ES-I3 (cell line): ENCODE data around the gene MSH4.
"Not testable (repeated sequence)": the region's sequence is repeated elsewhere in the genome, so short reads cannot be mapped to it uniquely, and the experiment has no call there.

Experiments
- H3K36me3 ChIP-seq: 2 replicates; pipeline ENCODE4 v1.6.1; 2013; ENCODE audit warnings: mild to moderate bottlenecking, low read length, control low read depth, moderate library complexity; ENCODE audit not compliant: insufficient read depth
- H3K4me1 ChIP-seq: 2 replicates; pipeline ENCODE4 v1.6.1; 2013; ENCODE audit warnings: mild to moderate bottlenecking, control low read depth, low read length; ENCODE audit not compliant: insufficient read depth
- H3K9ac ChIP-seq: 2 replicates; pipeline ENCODE4 v1.6.1; 2013; ENCODE audit warnings: low read depth, mild to moderate bottlenecking, low read length, moderate library complexity
- H3K9me3 ChIP-seq: 2 replicates; pipeline ENCODE4 v1.6.1; 2013; ENCODE audit warnings: mild to moderate bottlenecking, low read length, moderate library complexity; ENCODE audit not compliant: control insufficient read depth, insufficient read depth

MSH4 gene

GRCh38 chr1:75796376-75797272 lies at the start of gene MSH4:
Gene MSH4, plus strand, starts transcription at chr1:75796882. Its CDS starts 104 bp downstream, at chr1:75796986.
- Histone ChIP-seq H3K9ac (no peak within 1 kb of the TSS), H3K4me1 (no peaks in the 10 kb centered on the region), H3K9me3 (no peaks in the 10 kb centered on the region), H3K36me3 (peaks cover 16% of the 10 kb centered on the region)

DNA sequence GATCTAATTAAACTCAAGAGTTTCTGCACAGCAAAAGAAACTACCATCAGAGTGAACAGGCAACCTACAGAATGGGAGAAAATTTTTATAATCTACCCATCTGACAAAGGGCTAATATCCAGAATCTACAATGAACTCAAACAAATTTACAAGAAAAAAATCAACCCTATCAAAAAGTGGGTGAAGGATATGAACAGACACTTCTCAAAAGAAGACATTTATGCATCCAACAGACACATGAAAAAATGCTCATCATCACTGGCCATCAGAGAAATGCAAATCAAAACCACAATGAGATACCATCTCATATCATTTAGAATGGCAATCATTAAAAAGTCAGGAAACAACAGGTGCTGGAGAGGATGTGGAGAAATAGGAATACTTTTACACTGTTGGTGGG lies 39.5 kb upstream of the MSH4 start:
- H3K36me3 ChIP-seq, H3K4me1 ChIP-seq, H3K9me3 ChIP-seq, H3K9ac ChIP-seq: not testable (repeated sequence)

- not testable (repeated sequence) for H3K9ac ChIP-seq, H3K36me3 ChIP-seq, H3K4me1 ChIP-seq, H3K9me3 ChIP-seq
Measured at GRCh38 chr1:75758543-75758942, 38.1 kb upstream of the MSH4 start.

DNA sequence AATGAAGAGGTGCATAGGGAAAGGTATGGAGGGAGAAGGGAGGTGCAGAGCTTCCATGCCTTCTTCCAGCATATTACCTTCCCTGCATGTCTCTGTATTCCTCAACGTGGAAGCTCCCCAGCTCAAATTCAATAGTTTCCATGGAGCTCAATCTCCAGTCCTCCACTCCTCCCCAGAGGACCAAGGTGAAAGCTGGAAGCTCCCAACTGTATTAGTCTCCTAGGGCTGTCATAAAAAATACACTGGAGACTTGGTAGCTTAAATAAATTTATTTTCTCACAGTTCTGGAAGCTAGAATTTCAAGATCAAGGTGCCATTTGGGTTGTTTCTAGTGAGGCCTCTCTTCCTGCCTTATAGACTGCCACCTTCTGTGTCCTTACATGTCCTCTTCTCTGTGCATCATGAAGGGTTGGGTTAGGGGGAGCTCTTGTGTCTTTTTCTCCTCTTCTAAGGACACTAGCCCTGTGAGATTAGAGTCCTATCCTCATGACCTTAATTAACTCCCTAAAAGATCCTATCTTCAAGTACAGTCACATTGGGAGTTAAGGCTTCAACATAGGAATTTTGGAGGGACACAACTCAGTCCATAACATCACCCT lies 32.5 kb upstream of the MSH4 start:
- no peaks in the 10 kb centered on the region for H3K9me3 ChIP-seq
- H3K4me1 ChIP-seq = peaks cover 7% of the 10 kb centered on the region; the same call in 1 of the 2 replicates
- no peaks in the 10 kb centered on the region; the same call in 1 of the 2 replicates for H3K36me3 ChIP-seq
- no peak overlapping the region for H3K9ac ChIP-seq

DNA sequence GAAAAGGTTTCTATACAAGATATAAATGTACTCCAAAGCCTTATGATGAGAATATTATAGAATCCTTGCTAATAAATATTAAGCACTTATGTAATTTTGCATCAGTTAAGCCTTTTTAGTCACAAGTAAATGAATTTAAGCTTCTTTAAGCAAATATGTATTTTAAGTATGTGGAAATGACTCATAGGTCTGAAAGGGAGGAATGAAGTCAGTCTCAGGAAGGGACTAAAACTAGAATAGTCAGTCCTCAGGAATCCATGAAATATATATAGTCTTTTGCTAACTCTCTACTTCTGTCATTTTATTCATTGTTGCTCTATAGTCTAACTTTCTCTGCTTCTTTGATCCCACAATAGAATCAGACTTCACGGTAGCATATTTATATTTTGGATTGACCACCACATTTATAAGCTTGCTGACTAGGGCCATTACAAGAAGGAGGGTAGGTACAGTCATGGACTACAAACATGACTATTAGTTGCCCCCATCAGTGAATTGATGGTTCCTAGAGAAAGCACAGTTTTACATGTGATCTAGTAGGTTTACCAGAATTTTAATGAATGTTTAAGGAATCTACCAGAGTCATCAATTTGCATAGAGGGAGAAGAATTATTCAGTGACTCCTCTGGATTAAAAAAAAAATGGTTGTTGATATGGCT lies 30.9 kb upstream of the MSH4 start:
- Histone ChIP-seq H3K4me1 (peaks cover 7% of the 10 kb centered on the region; the same call in 1 of the 2 replicates), H3K36me3 (no peaks in the 10 kb centered on the region; the same call in 1 of the 2 replicates), H3K9ac (no peak overlapping the region), H3K9me3 (no peaks in the 10 kb centered on the region)

- no peak overlapping the region for H3K9ac ChIP-seq
- H3K4me1 ChIP-seq = peaks cover 7% of the 10 kb centered on the region; the same call in 1 of the 2 replicates
- H3K36me3 ChIP-seq = no peaks in the 10 kb centered on the region
- no peaks in the 10 kb centered on the region for H3K9me3 ChIP-seq
Measured at GRCh38 chr1:75768016-75768415, 28.7 kb upstream of the MSH4 start.

DNA sequence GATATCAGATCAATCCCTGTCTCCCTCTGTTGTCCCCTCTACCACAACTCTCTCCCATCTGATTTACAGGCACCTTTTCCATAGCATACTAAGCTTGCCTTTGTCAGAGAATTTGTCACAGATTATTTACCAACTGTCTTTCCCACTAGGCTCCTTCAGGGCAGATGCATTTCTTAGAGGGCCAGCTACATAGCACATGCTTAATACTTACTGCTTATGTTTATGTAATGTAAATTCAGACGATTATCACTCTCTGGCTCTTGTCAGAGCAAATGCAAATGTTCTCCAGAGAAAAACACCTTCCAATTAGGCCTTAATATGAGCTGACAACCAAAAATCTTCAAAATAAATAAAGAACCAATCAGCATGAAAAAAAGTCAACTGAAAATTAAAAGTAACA lies 25.9 kb upstream of the MSH4 start:
- peaks cover 7% of the 10 kb centered on the region; the same call in 1 of the 2 replicates for H3K4me1 ChIP-seq
- H3K9me3 ChIP-seq = no peaks in the 10 kb centered on the region
- no peak overlapping the region for H3K9ac ChIP-seq
- no peaks in the 10 kb centered on the region for H3K36me3 ChIP-seq

DNA sequence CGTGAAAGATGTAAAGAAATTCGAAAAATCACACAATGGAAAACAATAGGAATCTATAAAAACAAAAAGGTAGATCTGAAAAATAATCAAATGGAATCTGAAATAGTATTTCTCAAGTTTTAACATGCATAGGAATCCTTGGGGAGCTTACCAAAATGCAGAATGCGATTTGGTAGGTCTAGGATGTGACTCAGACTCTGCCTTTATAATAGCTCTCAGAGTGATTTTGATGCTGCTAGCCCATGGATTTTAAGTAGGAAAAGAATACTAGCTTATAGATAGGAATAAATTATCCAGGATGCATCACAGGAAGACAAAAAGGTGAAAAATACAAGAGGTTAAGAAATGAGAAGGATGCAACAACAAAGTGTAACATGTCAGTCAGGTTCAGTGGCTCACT lies 24.7 kb upstream of the MSH4 start:
- Histone ChIP-seq H3K9ac (no peak overlapping the region), H3K4me1 (peaks cover 7% of the 10 kb centered on the region; the same call in 1 of the 2 replicates), H3K36me3 (no peaks in the 10 kb centered on the region), H3K9me3 (peaks cover 7% of the 10 kb centered on the region)

DNA sequence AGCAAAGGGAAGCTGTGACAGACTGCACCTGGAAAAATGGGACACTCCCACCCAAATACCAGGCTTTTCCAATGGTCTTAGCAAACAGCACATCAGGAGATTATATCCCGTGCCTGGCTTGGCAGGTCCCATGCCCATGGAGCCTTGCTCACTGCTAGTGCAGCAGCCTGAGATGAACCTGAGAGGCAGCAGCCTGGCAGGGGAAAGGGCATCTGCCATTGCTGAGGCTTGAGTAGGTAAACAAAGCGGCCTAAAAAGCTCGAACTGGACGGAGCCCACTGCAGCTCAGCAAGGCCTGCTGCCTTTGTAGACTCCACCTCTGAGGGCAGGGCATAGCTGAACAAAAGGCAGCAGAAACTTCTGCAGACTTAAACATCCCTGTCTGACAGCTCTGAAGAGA lies 18.9 kb upstream of the MSH4 start:
- H3K9ac ChIP-seq, H3K36me3 ChIP-seq: not testable (repeated sequence)
- peaks cover 13% of the 10 kb centered on the region for H3K9me3 ChIP-seq

DNA sequence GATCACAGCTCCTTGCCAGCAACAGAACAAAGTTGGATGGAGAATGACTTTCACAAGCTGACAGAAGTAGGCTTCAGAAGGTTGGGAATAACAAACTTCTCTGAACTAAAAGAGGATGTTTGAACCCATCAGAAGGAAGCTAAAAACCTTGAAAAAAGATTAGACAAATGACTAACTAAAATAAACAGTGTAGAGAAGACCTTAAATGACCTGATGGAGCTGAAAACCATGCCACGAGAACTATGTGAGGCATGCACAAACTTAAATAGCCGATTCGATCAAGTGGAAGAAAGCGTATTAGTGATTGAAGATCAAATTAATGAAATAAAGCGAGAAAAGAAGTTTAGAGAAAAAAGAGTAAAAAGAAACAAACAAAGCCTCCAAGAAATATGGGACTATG lies 18.0 kb upstream of the MSH4 start:
- H3K9me3 ChIP-seq = peaks cover 13% of the 10 kb centered on the region
- H3K9ac ChIP-seq, H3K36me3 ChIP-seq, H3K4me1 ChIP-seq: not testable (repeated sequence)

More for the DNA sequence above, 18.9 kb upstream of the MSH4 start:
- H3K4me1 ChIP-seq = not testable (repeated sequence)

DNA sequence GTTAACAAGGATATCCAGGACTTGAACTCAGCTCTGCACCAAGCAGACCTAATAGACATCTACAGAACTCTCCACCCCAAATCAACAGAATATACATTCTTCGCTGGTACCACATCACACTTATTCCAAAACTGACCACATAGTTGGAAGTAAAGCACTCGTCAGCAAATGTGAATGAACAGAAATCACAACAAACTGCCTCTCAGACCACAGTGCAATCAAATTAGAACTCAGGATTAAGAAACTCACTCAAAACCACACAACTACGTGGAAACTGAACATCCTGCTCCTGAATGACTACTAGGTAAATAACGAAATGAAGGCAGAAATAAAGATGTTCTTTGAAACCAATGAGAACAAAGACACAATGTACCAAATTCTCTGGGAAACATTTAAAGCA lies 16.5 kb upstream of the MSH4 start:
- peaks cover 13% of the 10 kb centered on the region for H3K9me3 ChIP-seq
- H3K4me1 ChIP-seq = not testable (repeated sequence)

GRCh38 chr1:75783920-75784319 lies 12.8 kb upstream of the MSH4 start:
- H3K9ac ChIP-seq, H3K4me1 ChIP-seq, H3K9me3 ChIP-seq: not testable (repeated sequence)
- H3K36me3 ChIP-seq = peaks cover 10% of the 10 kb centered on the region; the same call in 1 of the 2 replicates

More for the DNA sequence above, 16.5 kb upstream of the MSH4 start:
- not testable (repeated sequence) for H3K36me3 ChIP-seq, H3K9ac ChIP-seq

GRCh38 chr1:75785320-75785982 lies 11.2 kb upstream of the MSH4 start:
- Histone ChIP-seq H3K36me3 (peaks cover 20% of the 10 kb centered on the region), H3K9ac (peak overlapping the region; percentile 67), H3K4me1 (no peaks in the 10 kb centered on the region; the same call in 1 of the 2 replicates), H3K9me3 (no peaks in the 10 kb centered on the region)
